NCI-H2196 (cell line): ENCODE data around the gene SLC25A5.
"Not testable (repeated sequence)": the region's sequence is repeated elsewhere in the genome, so short reads cannot be mapped to it uniquely, and the experiment has no call there.

Experiments
- DNase-seq: peaks from one replicate; lab custom pipeline; 2025; ENCODE audit not compliant: unreplicated experiment; lab: John Stamatoyannopoulos, UW

SLC25A5 gene

GRCh38 chrX:119475389-119476101, 7.3 kb downstream of the SLC25A5 start:
- DNase-seq: no peak

GRCh38 chrX:119477812-119478232, 9.6 kb downstream of the SLC25A5 start:
- DNase-seq: no peak

DNA sequence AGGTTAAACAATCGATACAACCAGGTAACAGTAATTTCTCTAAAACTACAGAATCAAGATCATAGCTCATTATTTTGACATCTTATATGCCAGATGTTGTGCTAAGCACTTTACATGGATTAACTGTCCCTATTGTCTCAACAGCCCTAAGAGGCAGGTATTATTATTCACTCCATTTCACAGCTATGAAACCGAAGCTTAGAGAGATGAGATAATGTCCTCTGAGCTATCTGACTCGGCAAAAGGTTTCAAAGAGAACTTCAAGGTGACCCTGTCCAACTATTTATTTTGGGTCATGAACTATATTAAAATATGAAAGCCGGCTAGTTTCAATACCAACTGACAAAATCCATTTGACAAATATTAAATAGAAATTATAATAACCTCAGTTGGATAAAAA, 10.3 kb downstream of the SLC25A5 start:
- DNase-seq: no peak

GRCh38 chrX:119479845-119480244, 11.6 kb downstream of the SLC25A5 start:
- DNase-seq: no peak

DNA sequence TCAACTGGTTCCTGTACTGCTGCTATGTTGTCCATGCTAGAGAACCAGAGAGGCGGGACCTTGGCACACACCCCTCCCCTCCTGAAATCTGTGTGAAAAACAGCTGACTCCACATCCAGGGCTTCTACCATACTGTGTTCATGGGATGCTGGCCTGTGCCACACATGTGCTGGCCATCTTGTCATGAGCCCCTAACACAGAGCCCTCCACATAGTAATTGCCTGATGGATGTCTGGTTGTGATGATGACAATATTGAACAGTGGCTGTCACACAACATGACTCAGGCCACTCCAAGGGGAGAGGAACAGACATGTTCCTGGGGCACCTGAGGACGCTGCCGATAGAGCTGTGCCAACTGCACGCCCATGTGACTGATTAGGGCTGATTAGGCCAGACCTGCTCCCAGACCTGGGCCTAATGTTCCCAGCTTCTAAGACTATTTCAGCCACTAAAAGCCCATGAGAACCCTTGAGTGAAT, 13.1 kb downstream of the SLC25A5 start:
- DNase-seq: no peak

GRCh38 chrX:119482041-119482440, 13.8 kb downstream of the SLC25A5 start:
- no peak for DNase-seq

GRCh38 chrX:119482481-119483480, 14.5 kb downstream of the SLC25A5 start:
- no peak for DNase-seq

DNA sequence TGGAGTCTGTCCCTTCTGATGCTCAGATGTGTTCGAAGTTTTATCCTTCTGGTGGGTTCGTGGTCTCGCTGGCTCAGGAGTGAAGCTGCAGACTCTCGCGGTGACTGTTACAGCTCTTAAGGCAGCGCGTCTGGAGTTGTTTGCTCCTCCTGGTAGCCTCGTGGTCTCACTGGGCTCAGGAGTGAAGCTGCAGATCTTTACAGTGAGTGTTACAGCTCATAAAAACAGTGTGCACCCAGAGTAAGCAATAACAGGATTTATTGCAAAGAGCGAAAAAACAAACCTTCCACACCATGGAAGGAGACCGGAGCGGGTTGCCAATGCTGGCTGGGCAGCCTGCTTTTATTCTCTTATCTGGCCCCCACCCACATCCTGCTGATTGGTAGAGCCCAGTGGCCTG, 18.5 kb downstream of the SLC25A5 start:
- DNase-seq: no peak

DNA sequence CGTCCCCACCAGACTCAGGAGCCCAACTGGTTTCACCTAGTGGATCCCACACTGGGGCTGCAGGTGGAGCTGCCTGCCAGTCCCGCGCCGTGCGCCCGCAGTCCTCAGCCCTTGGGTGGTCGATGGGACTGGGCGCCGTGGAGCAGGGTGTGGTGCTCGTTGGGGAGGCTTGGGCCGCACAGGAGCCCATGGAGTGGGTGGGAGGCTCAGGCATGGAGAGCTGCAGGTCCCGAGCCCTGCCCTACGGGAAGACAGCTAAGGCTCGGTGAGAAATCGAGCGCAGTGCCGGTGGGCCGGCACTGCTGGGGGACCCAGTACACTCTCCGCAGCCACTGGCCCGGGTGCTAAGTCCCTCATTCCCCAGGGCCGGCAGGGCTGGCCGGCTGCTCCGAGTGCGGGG, 19.5 kb downstream of the SLC25A5 start:
- DNase-seq: not testable (repeated sequence)

DNA sequence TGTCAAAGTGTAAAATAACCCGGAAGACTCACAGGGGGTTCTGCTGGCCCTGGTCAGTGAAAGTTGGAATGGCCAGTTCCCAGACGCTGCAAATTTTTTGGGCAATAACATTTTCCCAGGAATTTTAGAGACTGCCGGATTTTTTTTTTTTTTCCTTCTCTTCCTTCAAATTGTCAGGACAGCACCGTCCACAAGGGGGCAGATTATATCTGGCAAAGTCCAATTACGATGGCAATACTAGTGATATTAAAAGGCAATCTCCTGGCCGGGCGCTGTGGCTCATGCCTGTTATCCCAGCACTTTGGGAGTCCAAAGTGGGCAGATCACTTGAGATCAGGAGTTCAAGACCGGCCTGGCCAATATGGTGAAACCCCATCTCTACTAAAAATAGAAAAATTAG, 20.5 kb downstream of the SLC25A5 start:
- DNase-seq: peak; percentile 46

DNA sequence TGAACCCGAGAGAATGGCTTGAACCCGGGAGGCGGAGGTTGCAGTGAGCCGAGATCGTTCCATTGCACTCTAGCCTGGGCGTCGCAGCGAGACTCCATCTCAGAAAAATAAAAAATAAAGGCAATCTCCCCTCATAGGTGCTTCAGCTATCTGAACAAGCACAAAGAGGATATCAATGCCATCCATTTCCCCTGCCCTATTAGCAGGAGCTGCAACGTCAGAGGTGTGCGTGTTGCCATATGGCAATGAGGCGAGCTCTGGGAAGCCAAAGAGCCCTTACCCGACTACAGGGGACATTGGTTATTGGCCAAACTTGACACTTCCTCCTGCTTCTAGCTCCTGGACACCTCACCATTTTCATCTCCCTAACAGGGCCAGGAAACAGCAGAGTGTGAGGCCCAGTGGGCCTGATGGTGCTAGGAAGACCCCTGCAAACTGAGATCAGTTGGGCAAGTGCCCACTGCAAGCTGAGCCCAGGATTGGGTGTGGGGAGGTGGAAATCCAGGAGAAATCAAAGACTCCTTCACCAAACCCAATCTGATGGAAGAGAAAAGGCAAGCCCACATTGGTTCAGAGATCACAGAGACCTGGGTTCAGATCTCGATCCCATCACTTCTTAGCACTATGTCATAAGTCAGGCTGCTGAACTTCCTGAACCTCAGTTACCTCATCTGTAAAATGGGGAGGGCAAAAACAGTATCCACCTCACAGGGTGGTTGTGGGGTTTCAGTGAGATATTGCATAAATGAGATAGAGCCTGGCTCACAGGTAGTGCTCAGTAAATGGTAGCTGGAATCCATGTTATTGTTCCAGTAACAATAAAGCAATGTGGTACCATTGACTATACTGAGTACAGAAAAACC, 21.2 kb downstream of the SLC25A5 start:
- DNase-seq: no peak

DNA sequence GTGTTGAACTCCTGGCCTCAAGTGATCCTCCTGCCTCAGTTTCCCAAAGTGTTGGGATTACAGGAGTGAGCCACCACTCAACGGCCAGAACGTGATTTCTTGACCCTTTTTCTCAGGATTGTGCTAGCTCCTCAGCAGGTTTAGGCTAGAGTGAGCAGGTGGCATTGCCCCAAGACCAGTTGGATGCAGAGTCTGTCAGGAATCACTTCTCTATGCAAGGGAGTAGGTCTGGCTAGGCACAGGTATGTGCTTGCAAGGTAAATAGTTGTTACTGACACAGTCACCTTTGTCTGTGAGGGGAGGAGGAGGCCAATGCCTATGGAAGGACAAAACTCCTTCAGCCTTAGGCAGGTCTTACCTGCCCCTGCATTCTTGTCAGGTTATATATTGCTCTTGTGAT, 24.2 kb downstream of the SLC25A5 start:
- no peak for DNase-seq

DNA sequence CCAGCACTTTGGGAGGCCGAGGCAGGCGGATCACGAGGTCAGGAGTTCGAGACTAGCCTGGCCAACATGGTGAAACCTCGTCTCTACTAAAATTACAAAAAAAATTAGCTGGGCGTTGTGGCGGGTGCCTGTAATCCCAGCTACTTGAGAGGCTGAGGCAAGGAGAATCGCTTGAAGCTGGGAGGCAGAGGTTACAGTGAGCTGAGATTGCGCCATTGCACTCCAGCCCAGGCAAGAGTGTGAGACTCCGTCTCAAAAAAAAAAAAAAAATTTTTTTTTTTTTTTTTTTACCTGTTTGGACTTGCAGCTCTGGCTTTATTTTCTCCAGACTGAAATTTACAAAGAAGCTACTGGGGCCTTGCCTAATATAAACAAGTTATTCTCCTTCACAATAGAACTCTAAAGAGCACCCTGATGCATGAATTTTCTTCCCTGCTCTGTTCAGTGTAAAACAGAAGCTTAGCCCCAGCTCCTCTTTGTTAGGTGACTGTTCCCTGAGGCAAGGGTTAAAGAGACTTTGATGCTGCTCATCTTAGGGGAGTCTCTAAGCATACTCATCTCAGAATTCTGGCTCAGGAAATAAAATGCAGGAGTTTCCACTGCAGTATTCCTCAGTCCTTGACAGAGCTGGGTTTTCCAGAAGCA, 25.7 kb downstream of the SLC25A5 start:
- not testable (repeated sequence) for DNase-seq

- no peak for DNase-seq
These were observed 27.8 kb downstream of the SLC25A5 start for GRCh38 chrX:119495734-119496726.

- DNase-seq: no peak
These were observed 28.9 kb downstream of the SLC25A5 start for GRCh38 chrX:119497185-119497584.

GRCh38 chrX:119500061-119500800, 32.0 kb downstream of the SLC25A5 start:
- DNase-seq: no peak

- DNase-seq: no peak
These were observed 33.4 kb downstream of the SLC25A5 start for GRCh38 chrX:119501511-119502148.
